ENCODE results near the gene NXPH2. TPM values are rescaled to one million over a fixed set of nuclear protein-coding genes. Genes with fewer than 3 reads are reported as not detected.

Gene NXPH2
- total RNA-seq, 1 experiment from 2014 or later: 0.94 TPM

- Mint-ChIP-seq H3K9me3 (no peaks in the 10 kb centered on the region), H3K27me3 (ENCODE audit: low read depth) (no peaks in the 10 kb centered on the region), H3K27ac (no peak overlapping the region), H3K36me3 (no peaks in the 10 kb centered on the region), H3K4me3 (no peak overlapping the region), H3K4me1 (peaks cover 11% of the 10 kb centered on the region; the same call in 1 of the 2 replicates)
- TF ChIP-seq CTCF (IDR thresholded peaks at IDR 0.05) (peak; percentile 65), USF2 (CRISPR knock-in tag; IDR thresholded peaks at IDR 0.05) (no peak), JUN (CRISPR knock-in tag; IDR thresholded peaks at IDR 0.05) (no peak), GABPB1 (CRISPR knock-in tag; IDR thresholded peaks at IDR 0.05) (no peak), CDX4 (CRISPR knock-in tag; IDR thresholded peaks at IDR 0.05; ENCODE audit: borderline replicate concordance) (no peak), FOXJ3 (CRISPR knock-in tag; IDR thresholded peaks at IDR 0.05; ENCODE audit: borderline replicate concordance) (no peak)
- CTCF ChIA-PET: interaction anchor here (0.6 to 5.1 kb wide), 39 partner anchors 9 to 965 kb away, joined by 3 to 76 read pairs (median 4); partner anchors contain the start of gene NXPH2
- ATAC-seq (peak; percentile 55), DNase-seq (ENCODE audit: low spot score) (no peak)
- POLR2A ChIA-PET: no interaction called here
These were observed 47.4 kb upstream of the NXPH2 start for GRCh38 chr2:138827426-138828054.

GRCh38 chr2:138823666-138824065 is 43.5 kb upstream of the NXPH2 start:
- TF ChIP-seq NR1H2 (CRISPR knock-in tag; IDR thresholded peaks at IDR 0.05): no peak
- no peak for TF ChIP-seq E2F5 (CRISPR knock-in tag; IDR thresholded peaks at IDR 0.05)
- no peak for TF ChIP-seq GTF2I (CRISPR knock-in tag; conservative IDR thresholded peaks at IDR 0.05)
- no peak for TF ChIP-seq ATF1 (CRISPR knock-in tag; IDR thresholded peaks at IDR 0.05)
- no peak for TF ChIP-seq IRF2 (CRISPR knock-in tag; IDR thresholded peaks at IDR 0.05; ENCODE audit: borderline replicate concordance, low read depth)
- no peak for TF ChIP-seq CDX4 (CRISPR knock-in tag; IDR thresholded peaks at IDR 0.05; ENCODE audit: borderline replicate concordance)
- TF ChIP-seq NR3C1 (CRISPR knock-in tag; conservative IDR thresholded peaks at IDR 0.05; ENCODE audit: low read depth): no peak
- no peak for TF ChIP-seq NFE2L1 (CRISPR knock-in tag; IDR thresholded peaks at IDR 0.05)
- no peak for TF ChIP-seq AFF4 (CRISPR knock-in tag; IDR thresholded peaks at IDR 0.05; ENCODE audit: borderline replicate concordance)
- TF ChIP-seq ZNF219 (CRISPR knock-in tag; IDR thresholded peaks at IDR 0.05; ENCODE audit: borderline replicate concordance): no peak
- no peak for TF ChIP-seq TEAD4 (CRISPR knock-in tag; IDR thresholded peaks at IDR 0.05)
- TF ChIP-seq TP53 (CRISPR knock-in tag; IDR thresholded peaks at IDR 0.05): no peak
- no peak for TF ChIP-seq ATF6 (CRISPR knock-in tag; IDR thresholded peaks at IDR 0.05)
- TF ChIP-seq TEAD1 (CRISPR knock-in tag; IDR thresholded peaks at IDR 0.05): no peak
- TF ChIP-seq HMGXB4 (CRISPR knock-in tag; IDR thresholded peaks at IDR 0.05): no peak
- TF ChIP-seq MLX (CRISPR knock-in tag; IDR thresholded peaks at IDR 0.05): no peak
- Mint-ChIP-seq H3K36me3 (no peaks in the 10 kb centered on the region), H3K27me3 (ENCODE audit: low read depth) (no peaks in the 10 kb centered on the region), H3K27ac (no peak overlapping the region), H3K9me3 (no peaks in the 10 kb centered on the region), H3K4me3 (no peak overlapping the region), H3K4me1 (peaks cover 16% of the 10 kb centered on the region)
- POLR2A ChIA-PET: no interaction called here
- CTCF ChIA-PET: interaction anchor here (1.0 to 2.2 kb wide), 3 partner anchors 9 to 37 kb away, joined by 3 to 22 read pairs (median 3); no protein-coding TSS in a partner anchor
- no peak for DNase-seq (ENCODE audit: low spot score)
- ATAC-seq: peak; percentile 93

All from WTC11 (cell line).